ENCODE measurements around the gene CC2D1A.

GRCh38 chr19:13979686-13980085, 73.7 kb downstream of the CC2D1A start:
- TF ChIP-seq, protein P1, sequence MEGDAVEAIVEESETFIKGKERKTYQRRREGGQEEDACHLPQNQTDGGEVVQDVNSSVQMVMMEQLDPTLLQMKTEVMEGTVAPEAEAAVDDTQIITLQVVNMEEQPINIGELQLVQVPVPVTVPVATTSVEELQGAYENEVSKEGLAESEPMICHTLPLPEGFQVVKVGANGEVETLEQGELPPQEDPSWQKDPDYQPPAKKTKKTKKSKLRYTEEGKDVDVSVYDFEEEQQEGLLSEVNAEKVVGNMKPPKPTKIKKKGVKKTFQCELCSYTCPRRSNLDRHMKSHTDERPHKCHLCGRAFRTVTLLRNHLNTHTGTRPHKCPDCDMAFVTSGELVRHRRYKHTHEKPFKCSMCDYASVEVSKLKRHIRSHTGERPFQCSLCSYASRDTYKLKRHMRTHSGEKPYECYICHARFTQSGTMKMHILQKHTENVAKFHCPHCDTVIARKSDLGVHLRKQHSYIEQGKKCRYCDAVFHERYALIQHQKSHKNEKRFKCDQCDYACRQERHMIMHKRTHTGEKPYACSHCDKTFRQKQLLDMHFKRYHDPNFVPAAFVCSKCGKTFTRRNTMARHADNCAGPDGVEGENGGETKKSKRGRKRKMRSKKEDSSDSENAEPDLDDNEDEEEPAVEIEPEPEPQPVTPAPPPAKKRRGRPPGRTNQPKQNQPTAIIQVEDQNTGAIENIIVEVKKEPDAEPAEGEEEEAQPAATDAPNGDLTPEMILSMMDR (IDR thresholded peaks at IDR 0.05), result no peak
- no peak for TF ChIP-seq POLR2A (IDR thresholded peaks at IDR 0.05)

Data from upper lobe of left lung (tissue), 4 donors.